Testis (tissue), 3 donors: ENCODE measurements around the gene SLCO1A2. TPM values are rescaled to one million over a fixed set of nuclear protein-coding genes. Genes with fewer than 3 reads are reported as not detected.

Experiments
- DNase-seq: peaks from one replicate; pipeline ENCODE4 v3.0.0-alpha.2; 2019
- H3K27ac ChIP-seq, 2 donors: fragments of 200-600 bp; sonication (generic); one replicate each; pipeline ENCODE4 v1.5.1; 2019
- H3K27me3 ChIP-seq: fragments of 200-600 bp; sonication (generic); one replicate; pipeline ENCODE4 v1.5.1; 2019
- H3K36me3 ChIP-seq: fragments of 200-600 bp; sonication (generic); one replicate; pipeline ENCODE4 v1.5.1; 2017; ENCODE audit warnings: low read depth; ENCODE audit errors: missing control alignments
- H3K4me1 ChIP-seq: fragments of 200-600 bp; sonication (generic); one replicate; pipeline ENCODE4 v1.5.1; 2019
- H3K4me3 ChIP-seq, 2 donors: fragments of 200-600 bp; sonication (generic); one replicate each; pipeline ENCODE4 v1.5.1; 2017 to 2019
- H3K9me3 ChIP-seq: fragments of 200-600 bp; sonication (generic); one replicate; pipeline ENCODE4 v1.5.1; 2017
- POLR2A ChIP-seq: fragments of 450-650 bp; IDR thresholded peaks from one replicate; pipeline ENCODE4 v1.6.1; 2017; ENCODE audit warnings: antibody characterized with exemption, mild to moderate bottlenecking, moderate library complexity
- WGBS, 2 donors: methylation state at CpG; one replicate each; pipeline ENCODE4 v1.1.5; 2018; 5-methylcytosine and 5-hydroxymethylcytosine counted together
- intact Hi-C: fragments of 100-400 bp; cut with DNase I; formaldehyde crosslinking; loops from one replicate; pipeline ENCODE4 v1.15.1; 2023; ENCODE audit warnings: low total_unique reads
- polyA plus RNA-seq: library from polyadenylated mRNA; stranded (reverse); fragments of 350-450 nt; fragmentation: Illumina TruSeq; extraction: RNeasy Lipid Tissue Mini Kit (QIAGEN cat#74804); gene quantifications from one replicate; pipeline ENCODE4 v1.2.3, GENCODE V29; 2014; ENCODE audit warnings: low read depth, low replicate concordance; ENCODE audit not compliant: insufficient read depth
- total RNA-seq, 2 donors: library from RNA; depleted of rRNA; stranded (reverse); fragments of >200 nt; gene quantifications; one replicate each; pipeline ENCODE4 v1.2.3, GENCODE V29; 2016
- TF ChIP-seq, protein P1 (sequence below), 3 experiments: fragments of 450-650 bp in 2 of 3; fragments of 200-600 bp in 1 of 3; sonication (generic) in 1 of 3; IDR thresholded peaks; one replicate each; pipeline ENCODE4 v1.5.1; 2016 to 2019; ENCODE audit warnings: antibody characterized with exemption in 3 of 3, mild to moderate bottlenecking in 2 of 3, moderate library complexity in 1 of 3

Gene SLCO1A2
- total and polyA plus RNA-seq, 3 donors from 2014 or later, result 0.87 to 2.7 (median 2.7) TPM

DNA sequence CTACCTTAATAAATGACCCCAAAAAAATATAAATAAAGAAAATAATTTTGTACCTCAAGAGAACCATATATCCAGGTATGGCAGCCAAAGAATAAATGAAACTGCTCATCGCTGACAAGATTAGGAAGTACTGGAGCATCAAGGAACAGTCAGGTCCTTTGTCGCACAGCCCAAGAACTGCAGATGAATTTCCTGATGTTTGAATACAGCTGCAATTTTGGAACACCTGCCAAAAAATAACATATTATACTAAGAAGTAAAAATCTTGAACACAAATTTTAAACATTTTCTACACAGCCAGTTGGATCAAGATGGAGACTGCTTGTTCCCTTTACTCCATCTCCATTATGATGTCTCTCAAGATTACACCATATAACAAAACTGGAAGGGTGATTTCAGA is 42.6 kb downstream of the SLCO1A2 start:
- intact Hi-C loops, result no loop called here
- Histone ChIP-seq H3K36me3 (no peaks in the 10 kb centered on the region), H3K4me3 (no peak overlapping the region), H3K9me3 (no peaks in the 10 kb centered on the region), H3K27ac (no peak overlapping the region), H3K4me1 (no peaks in the 10 kb centered on the region), H3K27me3 (no peaks in the 10 kb centered on the region)
- no peak for DNase-seq
- WGBS, 2 donors, result 95 to 96% methylated on average over 2 of the region's 2 CpGs
- no peak for TF ChIP-seq POLR2A
- TF ChIP-seq, protein P1, sequence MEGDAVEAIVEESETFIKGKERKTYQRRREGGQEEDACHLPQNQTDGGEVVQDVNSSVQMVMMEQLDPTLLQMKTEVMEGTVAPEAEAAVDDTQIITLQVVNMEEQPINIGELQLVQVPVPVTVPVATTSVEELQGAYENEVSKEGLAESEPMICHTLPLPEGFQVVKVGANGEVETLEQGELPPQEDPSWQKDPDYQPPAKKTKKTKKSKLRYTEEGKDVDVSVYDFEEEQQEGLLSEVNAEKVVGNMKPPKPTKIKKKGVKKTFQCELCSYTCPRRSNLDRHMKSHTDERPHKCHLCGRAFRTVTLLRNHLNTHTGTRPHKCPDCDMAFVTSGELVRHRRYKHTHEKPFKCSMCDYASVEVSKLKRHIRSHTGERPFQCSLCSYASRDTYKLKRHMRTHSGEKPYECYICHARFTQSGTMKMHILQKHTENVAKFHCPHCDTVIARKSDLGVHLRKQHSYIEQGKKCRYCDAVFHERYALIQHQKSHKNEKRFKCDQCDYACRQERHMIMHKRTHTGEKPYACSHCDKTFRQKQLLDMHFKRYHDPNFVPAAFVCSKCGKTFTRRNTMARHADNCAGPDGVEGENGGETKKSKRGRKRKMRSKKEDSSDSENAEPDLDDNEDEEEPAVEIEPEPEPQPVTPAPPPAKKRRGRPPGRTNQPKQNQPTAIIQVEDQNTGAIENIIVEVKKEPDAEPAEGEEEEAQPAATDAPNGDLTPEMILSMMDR (IDR thresholded peaks at IDR 0.05), result no peak

DNA sequence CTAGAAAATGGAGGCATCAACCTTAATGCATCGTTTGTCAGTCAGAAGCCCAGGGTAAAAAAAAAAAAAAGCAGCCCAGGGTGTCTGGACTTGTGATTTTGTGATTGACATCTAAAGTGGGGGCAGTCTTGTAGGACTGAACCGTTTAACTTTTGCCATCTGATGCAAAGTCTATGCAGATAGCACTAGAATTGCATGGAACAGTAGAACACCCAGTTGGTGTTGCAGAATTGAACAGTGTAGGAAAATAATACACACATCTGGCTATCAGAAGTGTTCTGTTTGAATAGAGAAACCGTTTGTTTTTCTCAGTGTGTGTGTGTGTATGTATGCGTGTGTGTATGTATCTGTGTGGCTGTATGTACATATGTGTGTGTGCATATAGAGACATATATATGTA is 45.0 kb downstream of the SLCO1A2 start:
- H3K9me3 ChIP-seq, result no peaks in the 10 kb centered on the region
- no peaks in the 10 kb centered on the region for H3K27me3 ChIP-seq
- no peak overlapping the region for H3K27ac ChIP-seq
- no peaks in the 10 kb centered on the region for H3K4me1 ChIP-seq
- WGBS, 2 donors, result 77 to 82% methylated on average over 4 of the region's 4 CpGs
- TF ChIP-seq, protein P1 (IDR thresholded peaks at IDR 0.05), result no peak
- no peak for TF ChIP-seq POLR2A
- no peak for DNase-seq
- intact Hi-C loops, result no loop called here
- H3K4me3 ChIP-seq, result no peak overlapping the region
- no peaks in the 10 kb centered on the region for H3K36me3 ChIP-seq

DNA sequence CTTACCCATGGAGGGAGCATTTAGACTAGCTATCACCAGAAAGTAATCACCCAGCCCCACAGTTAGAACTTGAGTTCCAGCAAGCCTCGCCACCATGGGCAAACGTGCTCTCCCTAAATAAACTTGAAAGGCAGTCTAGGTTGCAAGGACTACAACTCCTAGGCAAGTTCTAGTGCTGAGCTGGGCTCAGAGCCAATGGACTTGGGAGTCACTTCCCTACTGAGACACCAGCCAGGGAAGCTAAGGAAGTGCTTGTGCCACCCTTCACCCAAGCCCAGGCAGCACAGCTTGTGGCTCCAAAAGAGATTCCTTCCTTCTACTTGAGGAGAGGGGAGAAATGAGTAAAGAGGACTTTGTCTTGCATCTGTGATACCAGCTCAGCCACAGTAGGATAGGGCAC is 57.9 kb downstream of the SLCO1A2 start:
- Histone ChIP-seq H3K27me3 (no peaks in the 10 kb centered on the region), H3K36me3 (no peaks in the 10 kb centered on the region), H3K4me1 (no peaks in the 10 kb centered on the region), H3K9me3 (no peaks in the 10 kb centered on the region), H3K4me3 (no peak overlapping the region), H3K27ac (no peak overlapping the region)
- DNase-seq, result peak; percentile 24
- intact Hi-C loops, result no loop called here
- 75 to 80% methylated on average over 2 of the region's 2 CpGs for WGBS, 2 donors
- no peak for TF ChIP-seq POLR2A

DNA sequence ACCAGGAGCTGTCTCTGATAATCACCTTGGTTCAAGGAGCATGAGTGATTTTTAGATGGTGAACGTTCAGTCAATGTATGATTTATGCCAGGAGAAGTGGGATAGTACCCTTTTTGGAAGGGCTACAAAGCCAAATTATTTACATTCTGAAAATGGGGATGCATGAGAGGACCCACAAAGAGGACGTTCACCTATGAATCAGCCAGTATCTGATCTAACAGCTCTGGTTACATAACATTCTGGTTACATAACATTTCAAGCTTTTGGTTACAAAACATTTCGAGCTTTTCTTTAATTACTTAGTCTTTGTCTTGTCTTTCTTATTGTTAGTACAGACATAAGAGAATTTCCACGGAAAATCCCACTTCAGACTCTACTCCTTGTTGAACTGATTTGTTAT is 68.8 kb downstream of the SLCO1A2 start:
- intact Hi-C loops, result no loop called here
- TF ChIP-seq POLR2A, result no peak
- TF ChIP-seq, protein P1 (IDR thresholded peaks at IDR 0.05), result no peak
- 68 to 78% methylated on average over 4 of the region's 4 CpGs for WGBS, 2 donors

DNA sequence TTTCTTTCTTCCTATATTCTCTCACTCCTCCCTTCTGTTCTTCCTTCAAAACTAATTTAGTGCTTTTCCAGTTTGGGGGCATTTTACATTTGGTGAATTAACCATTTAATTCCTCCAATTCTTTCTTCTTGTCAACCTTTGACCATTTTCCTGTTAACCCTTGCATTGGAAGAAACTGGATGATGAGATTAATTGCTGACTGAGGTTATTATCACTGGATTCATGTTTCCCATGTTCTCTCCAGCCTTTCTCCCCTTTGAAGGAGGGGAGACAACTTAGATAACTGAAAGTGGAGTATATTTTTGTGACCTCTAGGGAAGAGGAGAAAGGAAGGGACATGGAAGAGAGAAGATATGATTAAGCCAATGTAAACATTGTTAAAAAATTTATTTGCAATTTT is 70.5 kb downstream of the SLCO1A2 start:
- TF ChIP-seq POLR2A, result no peak
- TF ChIP-seq, protein P1 (IDR thresholded peaks at IDR 0.05), result no peak
- H3K9me3 ChIP-seq, result no peaks in the 10 kb centered on the region
- intact Hi-C loops, result no loop called here

More for the DNA sequence above, 68.8 kb downstream of the SLCO1A2 start:
- no peaks in the 10 kb centered on the region for H3K27me3 ChIP-seq
- no peak overlapping the region for H3K27ac ChIP-seq
- no peaks in the 10 kb centered on the region for H3K4me1 ChIP-seq
- H3K36me3 ChIP-seq, result no peaks in the 10 kb centered on the region
- H3K9me3 ChIP-seq, result no peaks in the 10 kb centered on the region
- DNase-seq, result no peak
- no peak overlapping the region for H3K4me3 ChIP-seq

More for the DNA sequence above, 70.5 kb downstream of the SLCO1A2 start:
- DNase-seq, result no peak
- Histone ChIP-seq H3K27me3 (no peaks in the 10 kb centered on the region), H3K36me3 (no peaks in the 10 kb centered on the region), H3K4me1 (no peaks in the 10 kb centered on the region), H3K4me3 (no peak overlapping the region), H3K27ac (no peak overlapping the region)
